K562 (cell line): ENCODE measurements around the gene FAM219B. TPM values are rescaled to one million over a fixed set of nuclear protein-coding genes. Genes with fewer than 3 reads are reported as not detected.

ENCODE experiments used
- ATAC-seq: fragments of 200-7000 bp; cut with Tn5 transposase; 3 replicates; pipeline ENCODE4 v1.9.1; 2020; ENCODE audit warnings: moderate library complexity
- BruUV-seq: library from RNA; stranded (reverse); fragments of 400-500 nt; replicated peaks from 2 replicates; lab custom pipeline; 2021; lab: Mats Ljungman, UMichigan
- CTCF ChIA-PET: fragments of 300-600 bp; formaldehyde crosslinking; extraction: SDS; loops from one replicate; lab custom pipeline; 2021; ENCODE audit warnings: low intra/inter-chr PET ratio; lab: Yijun Ruan, JAX
- POLR2A ChIA-PET: fragments of 300-600, 350-650 bp; sonication (Branson Sonifier 250); formaldehyde crosslinking; extraction: SDS; loops from one replicate; lab custom pipeline; 2021; ENCODE audit warnings: antibody characterized with exemption, inconsistent platforms; lab: Yijun Ruan, JAX
- DNase-seq, 4 experiments: peaks; one replicate each; pipeline versions ENCODE4 v3.0.0 to v3.0.0-alpha.2; 2011 to 2018; ENCODE audit warnings: low spot score in 3 of 4, mixed read lengths in 3 of 4; ENCODE audit errors: extremely low read depth in 1 of 4
- FAIRE-seq: peaks from 2 replicates; lab custom pipeline; 2011; peaks lifted over from hg19 to GRCh38; lab: Jason Lieb, UNC
- H2AFZ ChIP-seq: 2 replicates; pipeline ENCODE4 v1.6.0; 2011; ENCODE audit warnings: low read depth, low read length, control low read depth, inconsistent platforms
- H3K27ac ChIP-seq: fragments of 200-600 bp; 3 replicates; pipeline ENCODE4 v1.8.0; 2011; ENCODE audit warnings: low read depth, mild to moderate bottlenecking, control low read depth, inconsistent platforms, low read length, moderate library complexity, mixed read lengths; ENCODE audit errors: extremely low read depth
- H3K27me3 ChIP-seq, 2 experiments: fragments of 300-600 bp in 1 of 2; 2 replicates in 1 of 2; 3 replicates in 1 of 2; pipeline versions ENCODE4 v1.6.0 to v1.8.0; 2011; ENCODE audit warnings: inconsistent platforms in 2 of 2, low read length in 2 of 2, mild to moderate bottlenecking in 1 of 2, mixed read lengths in 1 of 2, moderate library complexity in 1 of 2; ENCODE audit not compliant: control insufficient read depth in 2 of 2, insufficient read depth in 2 of 2
- H3K36me3 ChIP-seq: fragments of 300-600 bp; 3 replicates; pipeline ENCODE4 v1.8.0; 2011; ENCODE audit warnings: mild to moderate bottlenecking, low read length, inconsistent platforms; ENCODE audit not compliant: control insufficient read depth, insufficient read depth
- H3K4me1 ChIP-seq, 2 experiments: fragments of 200-600 bp in 1 of 2; replicated peaks in 1 of 2; 2 replicates in 1 of 2; 3 replicates in 1 of 2; pipeline versions ENCODE4 v1.5.1 to v1.8.0; 2011; ENCODE audit warnings: inconsistent platforms in 2 of 2, low read length in 2 of 2, mild to moderate bottlenecking in 1 of 2, mixed read lengths in 1 of 2, moderate library complexity in 1 of 2; ENCODE audit not compliant: control insufficient read depth in 2 of 2, insufficient read depth in 2 of 2
- H3K4me2 ChIP-seq: 2 replicates; pipeline ENCODE4 v1.6.1; 2011; ENCODE audit warnings: low read length, control low read depth, inconsistent platforms, mixed read lengths; ENCODE audit not compliant: insufficient read depth
- H3K4me3 ChIP-seq: fragments of 200-600 bp; sonication (generic), shearing (Covaris generic); 2 replicates; pipeline ENCODE4 v1.5.1; 2016; ENCODE audit warnings: control low read depth, inconsistent platforms
- H3K79me2 ChIP-seq: fragments of 200-600 bp; 3 replicates; pipeline ENCODE4 v1.8.0; 2011; ENCODE audit warnings: low read length, inconsistent platforms; ENCODE audit not compliant: control insufficient read depth, insufficient read depth
- H3K9ac ChIP-seq, 2 experiments: 2 replicates each; pipeline versions ENCODE4 v1.6.0 to v1.6.1; 2011; ENCODE audit warnings: low read depth in 2 of 2, low read length in 2 of 2, control low read depth in 1 of 2, inconsistent platforms in 1 of 2, mild to moderate bottlenecking in 1 of 2, mixed read lengths in 1 of 2; ENCODE audit not compliant: insufficient read depth in 1 of 2
- H3K9me1 ChIP-seq: one replicate; pipeline ENCODE4 v1.6.0; 2011; ENCODE audit warnings: inconsistent platforms, mild to moderate bottlenecking, low read length, moderate library complexity; ENCODE audit not compliant: control insufficient read depth, insufficient read depth
- H3K9me3 ChIP-seq: replicated peaks from 2 replicates; pipeline ENCODE4 v1.5.1; 2011; ENCODE audit warnings: low read depth, low read length, inconsistent platforms; ENCODE audit not compliant: control insufficient read depth, insufficient read depth
- H4K20me1 ChIP-seq: replicated peaks from 2 replicates; pipeline ENCODE4 v1.6.1; 2011; ENCODE audit warnings: low read length, inconsistent platforms, mixed read lengths; ENCODE audit not compliant: control insufficient read depth, insufficient read depth
- CBX5 ChIP-seq: IDR thresholded peaks from 2 replicates; pipeline ENCODE4 v1.6.1; 2014; ENCODE audit warnings: low read depth, borderline replicate concordance
- EGR1 ChIP-seq: fragments of 450-650 bp; conservative IDR thresholded peaks from 2 replicates; pipeline ENCODE4 v1.6.1; 2017; ENCODE audit warnings: mild to moderate bottlenecking
- MEF2A ChIP-seq: IDR thresholded peaks from 2 replicates; pipeline ENCODE4 v1.6.1; 2011; ENCODE audit warnings: low read depth, mild to moderate bottlenecking, low read length, moderate library complexity; ENCODE audit not compliant: control insufficient read depth
- NFIC ChIP-seq: fragments of 450-650 bp; IDR thresholded peaks from 2 replicates; pipeline ENCODE4 v1.6.1; 2017; ENCODE audit warnings: mild to moderate bottlenecking, inconsistent platforms
- POLR2B ChIP-seq: fragments of 450-650 bp; IDR thresholded peaks from 2 replicates; pipeline ENCODE4 v1.6.1; 2018; ENCODE audit warnings: low read depth; ENCODE audit not compliant: partially characterized antibody
- POLR2G ChIP-seq: fragments of 200-400 bp; formaldehyde crosslinking; IDR thresholded peaks from 2 replicates; pipeline ENCODE4 v1.6.1; 2017; ENCODE audit warnings: low read depth, mild to moderate bottlenecking, antibody characterized with exemption, low read length, moderate library complexity
- RHOXF2B ChIP-seq: fragments of 250-450 bp; sonication (Bioruptor Pico); conservative IDR thresholded peaks from 2 replicates; pipeline ENCODE4 v1.5.1; 2021
- YBX1 ChIP-seq: fragments of 450-650 bp; IDR thresholded peaks from 2 replicates; pipeline ENCODE4 v1.7.1; 2016; ENCODE audit warnings: mild to moderate bottlenecking
- WGBS: fragments of 100-300 bp; shearing (Covaris generic); methylation state at CpG from one replicate; pipeline ENCODE4 v1.1.6; 2016; ENCODE audit warnings: low coverage, mixed read lengths; ENCODE audit not compliant: insufficient coverage; ENCODE audit errors: missing lambda C conversion rate; 5-methylcytosine and 5-hydroxymethylcytosine counted together
- in situ Hi-C: fragments of 300-500 bp; cut with MboI; formaldehyde crosslinking; loops from 4 replicates; pipeline ENCODE4 v1.15.0; 2018; ENCODE audit warnings: inconsistent platforms, mixed read lengths
- intact Hi-C: fragments of 100-400 bp; cut with micrococcal nuclease; formaldehyde crosslinking; loops from 2 replicates; pipeline ENCODE4 v1.14.2; 2022
- polyA plus RNA-seq, 8 experiments: library from polyadenylated mRNA; depleted of rRNA in 4 of 8; stranded (reverse) in 5 of 8; unstranded in 3 of 8; fragments of >200 nt; fragmentation: Nextera tagmentation in 2 of 8; fragmentation: Illumina TruSeq in 1 of 8; extraction: Ambion mirVana in 2 of 8; extraction: Trizol in 1 of 8; gene quantifications; 2 replicates each; pipeline versions ENCODE4 v1.2.1 to v1.2.3, GENCODE V29; 2011 to 2014; ENCODE audit warnings: inconsistent platforms in 1 of 8, missing spikeins in 1 of 8
- total RNA-seq, 7 experiments: library from RNA; depleted of rRNA in 6 of 7; stranded (reverse); fragments of >200 nt in 6 of 7; fragmentation: Illumina TruSeq in 2 of 7; extraction: Trizol in 2 of 7; gene quantifications; 2 replicates each; pipeline versions ENCODE4 v1.2.1 to v1.2.3, GENCODE V29; 2011 to 2021; ENCODE audit warnings: low replicate concordance in 1 of 7
- TF ChIP-seq, protein P1 (sequence below): fragments of 250-450 bp; sonication (Bioruptor Pico); IDR thresholded peaks from 2 replicates; pipeline ENCODE4 v1.4.0; 2020; ENCODE audit warnings: mild to moderate bottlenecking

The FAM219B gene
- total and polyA plus RNA-seq, 9 of the 15 experiments (the other 6 are each of a cell fraction or from before 2014, with no cell fraction given): 6.8 to 50.4 (median 29.4) TPM

- no peak for FAIRE-seq
- no TSS peak for BruUV-seq
- TF ChIP-seq CBX5 (no peak), MEF2A (no peak), YBX1 (no peak), POLR2B (peak; percentile 19), POLR2G (peak; percentile 16; the same call in 1 of the 2 replicates), NFIC (peak; percentile 69), EGR1 (no peak), RHOXF2B (CRISPR knock-in tag) (no peak)
- TF ChIP-seq, protein P1, sequence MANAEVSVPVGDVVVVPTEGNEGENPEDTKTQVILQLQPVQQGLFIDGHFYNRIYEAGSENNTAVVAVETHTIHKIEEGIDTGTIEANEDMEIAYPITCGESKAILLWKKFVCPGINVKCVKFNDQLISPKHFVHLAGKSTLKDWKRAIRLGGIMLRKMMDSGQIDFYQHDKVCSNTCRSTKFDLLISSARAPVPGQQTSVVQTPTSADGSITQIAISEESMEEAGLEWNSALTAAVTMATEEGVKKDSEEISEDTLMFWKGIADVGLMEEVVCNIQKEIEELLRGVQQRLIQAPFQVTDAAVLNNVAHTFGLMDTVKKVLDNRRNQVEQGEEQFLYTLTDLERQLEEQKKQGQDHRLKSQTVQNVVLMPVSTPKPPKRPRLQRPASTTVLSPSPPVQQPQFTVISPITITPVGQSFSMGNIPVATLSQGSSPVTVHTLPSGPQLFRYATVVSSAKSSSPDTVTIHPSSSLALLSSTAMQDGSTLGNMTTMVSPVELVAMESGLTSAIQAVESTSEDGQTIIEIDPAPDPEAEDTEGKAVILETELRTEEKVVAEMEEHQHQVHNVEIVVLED (CRISPR knock-in tag): no peak
These were observed 6.4 kb upstream of the FAM219B start for GRCh38 chr15:74913041-74913440.

More at GRCh38 chr15:74913041-74913440, 6.4 kb upstream of the FAM219B start:
- Histone ChIP-seq H3K79me2 (no peaks in the 10 kb centered on the region), H3K9ac (no peak overlapping the region), H2AFZ (no peak overlapping the region), H4K20me1 (no peaks in the 10 kb centered on the region), H3K36me3 (peaks cover 59% of the 10 kb centered on the region), H3K4me3 (no peak overlapping the region), H3K27me3 (no peaks in the 10 kb centered on the region), H3K4me2 (no peak overlapping the region), H3K9me1 (no peaks in the 10 kb centered on the region), H3K27ac (no peak overlapping the region), H3K4me1 (peaks cover 0 to 4% of the 10 kb centered on the region in 2 experiments; a peak in 1 of 5 replicates), H3K9me3 (no peaks in the 10 kb centered on the region)
- ATAC-seq: peak; percentile 24; the same call in 2 of the 3 replicates
- ChIA-PET CTCF (no interaction called here), POLR2A (interaction anchor here (1.0 to 3.7 kb wide), 5 partner anchors 8 to 12 kb away, joined by 3 to 24 read pairs (median 4); no protein-coding TSS in a partner anchor)
- WGBS: 88% methylated on average over 9 of the region's 9 CpGs
- DNase-seq: no peak
- intact Hi-C loops (no loop called here), in situ Hi-C loops (no loop called here)
